ENCODE data around the gene SLIT1.

Gene SLIT1

DNA sequence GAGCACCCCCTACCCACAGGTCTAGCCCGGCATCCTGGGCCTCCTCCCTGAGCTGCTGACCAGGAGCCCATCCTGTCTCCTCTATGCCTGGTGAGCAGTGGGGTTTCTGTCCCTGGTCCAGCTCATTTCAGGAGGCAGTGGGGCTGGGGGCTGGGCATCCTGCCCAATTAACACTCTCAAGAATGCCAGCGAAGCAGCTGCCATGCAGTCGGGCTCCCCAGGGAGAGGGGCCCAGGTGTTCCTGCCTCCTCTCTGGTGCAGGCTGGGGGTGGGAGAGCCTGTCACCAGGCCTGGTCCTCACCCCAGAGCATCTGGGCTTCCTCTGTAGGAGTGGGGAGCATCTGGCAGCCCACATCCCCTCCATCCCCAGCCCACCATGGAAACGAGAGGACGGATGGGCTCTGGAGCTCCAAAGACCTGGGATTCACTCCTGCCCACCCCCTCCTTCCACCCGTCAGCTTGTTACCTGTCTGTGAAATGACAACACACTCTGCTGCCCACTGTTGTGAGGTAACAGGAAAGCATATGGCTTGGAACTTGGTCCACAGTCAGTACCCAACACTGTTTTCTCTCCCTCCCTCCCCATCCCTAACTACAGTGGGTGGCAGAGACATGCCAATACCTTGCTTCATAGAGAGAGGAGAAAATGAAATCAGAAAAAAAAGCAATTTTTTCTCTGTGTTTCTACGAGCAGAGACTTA lies 69.1 kb downstream of the SLIT1 start:
- DNase-seq (ENCODE audit: low spot score) (no peak), FAIRE-seq (no peak)

DNA sequence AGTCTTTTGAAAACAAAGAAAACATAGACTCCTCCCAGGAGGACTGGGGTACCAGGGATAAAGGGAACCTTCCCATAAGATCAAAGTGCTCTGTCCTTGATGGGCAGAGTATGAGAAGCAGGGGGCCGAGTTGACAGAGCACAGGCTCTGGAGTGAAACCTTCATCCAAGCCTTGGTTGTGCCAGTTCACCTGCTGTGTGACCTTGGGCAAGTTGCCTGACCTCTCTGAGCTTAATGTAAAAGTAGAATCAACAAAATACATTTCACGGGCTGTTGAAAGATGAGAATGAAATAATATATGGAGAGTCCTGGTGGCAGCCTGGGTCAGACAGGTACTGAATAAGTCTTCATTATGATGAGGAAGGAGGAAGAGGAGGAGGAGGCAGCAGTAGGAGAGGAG lies 69.9 kb downstream of the SLIT1 start:
- no peak for DNase-seq (ENCODE audit: low spot score)
- FAIRE-seq = no peak

DNA sequence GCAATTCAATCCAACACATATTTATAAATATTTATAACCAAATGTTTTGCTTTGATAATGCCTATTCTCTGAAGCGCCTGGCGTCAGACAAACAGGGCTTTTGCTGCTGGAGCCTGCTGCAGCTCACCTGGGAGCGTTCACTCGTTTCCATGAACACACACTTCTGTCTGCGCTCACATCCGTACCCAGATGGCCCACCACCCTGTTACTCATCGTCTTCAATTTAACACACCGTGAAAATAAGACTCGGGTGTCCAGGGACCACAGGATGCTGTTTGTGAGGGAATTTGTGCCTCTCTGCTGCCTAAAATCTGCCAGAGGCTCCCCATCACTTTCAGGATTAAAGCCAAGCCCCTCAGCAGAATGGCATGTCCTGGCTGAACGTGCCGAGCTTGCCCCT lies 74.1 kb downstream of the SLIT1 start:
- no peak for FAIRE-seq

DNA sequence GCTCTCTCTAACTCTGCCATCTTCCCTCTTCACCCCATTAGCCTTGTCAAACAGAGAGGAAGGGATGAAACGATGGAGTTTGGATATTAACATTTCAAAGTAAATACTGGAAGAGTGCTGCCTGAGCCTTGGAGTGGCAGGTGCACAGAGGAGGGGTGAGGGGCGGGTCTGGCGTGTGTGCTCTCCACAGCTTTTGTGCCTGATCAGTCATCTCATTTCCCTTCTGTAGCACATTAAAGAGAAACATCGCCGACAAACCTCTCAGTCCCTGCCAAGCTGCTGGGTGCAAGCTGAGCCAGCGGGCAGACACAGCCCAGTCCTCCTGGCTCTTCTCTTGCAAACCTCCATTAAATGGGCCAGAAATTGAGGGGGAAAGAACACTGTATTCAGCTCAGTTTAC lies 76.2 kb downstream of the SLIT1 start:
- DNase-seq (ENCODE audit: low spot score) (no peak), FAIRE-seq (no peak)

More for the DNA sequence above, 74.1 kb downstream of the SLIT1 start:
- no peak for DNase-seq (ENCODE audit: low spot score)

DNA sequence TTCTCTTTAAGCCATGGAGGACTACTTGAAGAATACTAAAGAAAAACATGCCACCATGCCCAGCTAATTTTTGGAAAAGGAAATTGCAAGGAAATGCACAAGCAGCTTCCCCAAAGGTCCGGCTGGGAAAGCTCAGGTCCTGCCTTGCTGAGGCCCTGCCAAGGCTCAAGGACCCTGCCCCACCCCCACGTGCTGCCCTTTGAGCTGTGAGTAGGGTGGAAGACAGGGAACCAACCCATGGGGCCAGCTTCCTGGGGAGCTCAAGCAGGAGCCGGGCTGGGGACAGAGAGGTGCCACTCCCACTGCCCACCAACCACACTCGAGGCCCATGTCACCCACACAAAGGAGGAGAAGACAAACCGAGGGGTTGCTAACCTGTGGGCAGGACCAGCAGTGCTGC lies 78.2 kb downstream of the SLIT1 start:
- FAIRE-seq (no peak), DNase-seq (ENCODE audit: low spot score) (no peak)

DNA sequence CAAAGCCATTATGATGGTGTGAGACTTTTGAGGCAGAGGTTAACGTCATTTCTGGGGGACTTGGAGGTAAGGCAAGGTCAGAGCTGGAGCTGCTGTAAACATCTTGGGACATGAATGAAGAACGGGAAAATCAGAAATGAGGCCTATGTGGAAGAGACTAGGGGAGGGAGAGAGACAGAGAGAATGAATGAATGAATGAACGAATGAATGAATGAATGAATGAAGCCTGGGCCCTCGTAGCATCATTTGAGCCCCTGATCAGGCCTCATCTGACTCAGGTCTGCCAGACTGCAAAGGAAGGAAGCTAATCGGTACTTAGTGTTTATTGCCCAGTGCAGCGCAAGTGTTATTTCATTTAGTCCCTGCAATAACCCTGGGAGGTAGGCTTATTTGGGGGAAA lies 79.6 kb downstream of the SLIT1 start:
- FAIRE-seq = no peak
- DNase-seq (ENCODE audit: low spot score) = no peak

DNA sequence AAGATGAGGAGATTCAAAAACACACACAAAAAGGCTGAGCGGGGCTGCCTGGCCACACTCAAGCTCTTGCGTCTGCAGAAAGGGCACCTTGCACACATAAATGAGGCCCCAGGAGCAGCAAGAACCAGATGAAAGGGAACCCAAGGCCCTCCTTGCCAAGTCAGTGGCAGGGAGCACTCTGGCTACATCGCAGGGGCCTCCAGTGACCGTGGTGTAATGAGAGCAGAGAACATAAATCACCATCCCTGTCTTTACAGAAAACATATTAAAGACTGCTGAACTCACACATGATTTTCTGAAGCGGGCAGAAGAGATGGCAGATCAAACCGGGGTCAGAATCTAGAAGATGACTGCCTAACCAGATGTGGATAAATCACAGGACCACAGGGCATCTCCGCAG lies 80.5 kb downstream of the SLIT1 start:
- DNase-seq (ENCODE audit: low spot score) = no peak
- FAIRE-seq = no peak

DNA sequence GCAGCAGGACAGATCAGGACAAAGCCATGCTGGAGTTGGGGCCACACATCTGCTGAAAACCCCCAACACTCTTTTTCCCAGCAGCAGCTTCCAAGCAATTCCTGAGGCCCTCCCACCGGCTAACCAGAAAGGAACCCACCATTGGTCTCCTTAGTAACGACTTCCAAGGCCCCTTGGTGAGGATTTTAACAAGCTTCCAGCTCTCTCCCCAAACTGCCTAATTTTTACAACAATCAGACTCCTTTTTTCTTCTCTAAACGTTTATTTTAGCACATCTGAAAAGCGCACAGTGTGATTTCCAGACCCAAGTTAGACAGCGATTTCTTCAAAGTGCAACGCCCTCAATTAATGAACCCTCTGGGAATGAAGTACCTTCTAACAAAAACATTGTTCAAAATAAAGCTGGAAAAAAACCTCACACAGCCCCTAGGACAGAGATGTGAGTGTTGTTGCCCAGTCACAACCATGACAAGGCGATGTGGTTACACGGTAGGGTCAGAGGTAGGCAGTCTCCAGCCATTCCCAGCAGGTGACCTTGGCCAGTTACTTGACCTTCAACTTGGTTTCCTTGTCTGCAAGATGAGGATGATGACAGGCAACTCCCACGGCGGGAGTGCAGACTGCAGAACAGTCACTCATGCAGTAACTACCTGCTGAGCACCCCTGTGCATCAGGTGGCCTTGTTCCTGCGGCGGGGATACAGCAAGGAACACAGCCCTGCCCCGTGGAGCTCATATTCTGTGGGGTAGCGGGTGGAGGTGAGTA lies 82.3 kb downstream of the SLIT1 start:
- no peak for DNase-seq (ENCODE audit: low spot score)
- FAIRE-seq = no peak

DNA sequence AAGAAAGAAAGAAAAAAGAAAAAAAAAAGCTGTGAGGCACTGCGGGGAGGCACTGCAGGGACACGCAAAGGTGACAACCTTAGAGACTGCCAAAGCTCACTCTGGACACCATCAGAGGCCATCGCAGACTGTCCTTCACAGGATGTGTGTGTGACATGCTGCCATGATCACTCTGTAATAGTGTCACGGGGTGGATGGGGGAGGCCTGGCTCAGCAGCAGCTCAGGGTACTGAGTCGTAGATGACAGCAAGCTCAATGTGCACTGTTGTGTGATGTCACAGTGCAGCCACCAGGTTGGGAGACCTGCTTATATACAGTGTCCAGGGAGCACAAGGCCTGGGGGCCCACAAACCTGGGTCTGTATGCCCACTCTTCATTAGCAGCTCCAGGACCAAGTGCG lies 83.3 kb downstream of the SLIT1 start:
- DNase-seq (ENCODE audit: low spot score) = no peak
- no peak for FAIRE-seq

DNA sequence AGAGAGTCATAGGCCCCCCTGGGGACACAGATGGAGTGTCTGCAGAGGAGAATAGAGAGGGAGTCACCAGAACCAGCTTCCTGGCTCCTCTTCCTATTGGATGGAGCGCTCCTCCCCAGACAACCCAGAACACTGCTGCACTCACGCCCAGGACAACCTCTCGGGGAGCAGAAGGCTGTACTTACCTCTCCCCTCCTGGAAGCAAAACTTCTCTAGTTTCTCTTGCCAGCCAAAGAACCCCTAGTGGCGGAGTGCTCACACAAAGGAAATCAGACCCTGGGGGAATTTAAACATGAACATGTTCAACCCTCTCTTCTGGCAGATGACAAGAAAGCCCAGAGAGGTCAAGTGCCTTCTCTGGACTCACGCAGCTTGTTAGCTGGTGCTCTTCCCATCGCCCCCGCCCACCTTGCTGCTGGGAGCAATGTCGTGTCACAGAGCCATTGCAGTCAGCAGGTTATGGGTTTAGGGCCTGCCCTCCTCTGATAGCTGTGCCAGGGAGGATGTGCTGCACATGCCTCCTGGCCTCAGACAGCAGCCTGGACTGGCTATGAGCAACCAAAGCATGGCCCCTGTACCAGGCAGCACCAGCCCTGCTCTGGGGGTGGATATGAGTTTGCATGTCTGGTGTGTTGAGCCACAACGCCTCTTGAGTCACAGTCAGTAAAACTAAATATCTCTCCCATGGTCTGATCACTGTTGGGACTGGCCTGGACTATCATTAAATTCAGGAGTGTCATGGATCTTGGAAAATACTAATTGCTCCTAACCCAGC lies 84.4 kb downstream of the SLIT1 start:
- no peak for FAIRE-seq
- DNase-seq (ENCODE audit: low spot score) = no peak

DNA sequence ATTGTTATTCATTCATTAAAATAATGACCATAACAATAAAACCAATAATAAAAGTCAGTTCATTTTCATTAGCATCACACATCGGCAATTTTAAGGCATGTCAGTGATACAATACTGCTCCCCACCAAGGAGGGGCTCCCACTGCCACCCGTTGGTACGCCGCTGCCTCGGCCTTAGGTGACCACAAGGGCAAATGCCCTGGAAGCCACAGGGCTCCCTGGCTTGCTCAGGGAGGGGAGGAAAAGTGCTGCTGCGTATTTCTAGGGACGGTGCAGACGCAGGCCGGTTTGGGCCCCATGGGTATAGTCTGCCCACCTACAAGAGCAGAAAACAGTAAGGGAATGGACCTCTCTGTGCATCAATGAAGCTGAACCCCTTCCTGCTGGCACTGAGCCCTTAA lies 85.1 kb downstream of the SLIT1 start:
- FAIRE-seq = no peak
- no peak for DNase-seq (ENCODE audit: low spot score)

DNA sequence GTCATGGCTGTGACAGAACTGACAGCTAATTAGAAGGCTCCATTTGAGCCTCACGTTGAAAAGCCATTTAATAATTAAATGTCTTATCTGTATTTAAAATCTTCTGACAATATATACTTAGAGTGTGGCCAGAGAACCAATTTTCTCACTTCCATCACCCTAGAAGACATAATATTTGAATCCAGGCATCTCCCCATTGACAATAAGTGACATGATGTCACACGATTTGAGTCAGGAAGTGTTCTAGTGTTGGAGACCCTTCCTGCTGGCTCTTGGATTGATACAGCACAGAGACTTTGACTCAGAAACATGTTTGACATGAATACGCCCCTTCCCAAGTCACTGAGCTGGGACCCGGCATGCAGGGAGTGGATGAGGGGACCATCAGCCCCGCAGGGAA lies 85.9 kb downstream of the SLIT1 start:
- FAIRE-seq = no peak

DNA sequence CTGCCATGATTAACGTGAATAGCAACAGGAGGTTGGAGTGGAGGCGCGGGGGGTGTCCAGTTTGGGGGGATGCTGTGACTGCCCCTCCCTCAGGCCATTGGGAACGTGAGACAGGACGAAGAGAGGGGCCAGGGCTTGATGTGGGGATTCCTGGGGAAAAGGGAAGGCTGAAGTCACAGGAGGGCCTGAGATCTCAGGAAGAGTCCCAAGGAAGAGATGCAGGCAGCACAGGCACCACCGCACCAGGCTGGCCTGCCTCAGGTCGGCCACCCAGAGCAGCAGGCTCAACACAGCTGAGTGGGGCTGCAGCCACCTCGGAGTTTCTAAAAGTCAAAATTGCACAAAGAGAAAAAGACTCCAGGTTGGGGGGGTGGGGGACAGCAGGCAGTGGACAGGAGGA lies 86.7 kb downstream of the SLIT1 start:
- no peak for DNase-seq (ENCODE audit: low spot score)
- no peak for FAIRE-seq

More for the DNA sequence above, 85.9 kb downstream of the SLIT1 start:
- no peak for DNase-seq (ENCODE audit: low spot score)

DNA sequence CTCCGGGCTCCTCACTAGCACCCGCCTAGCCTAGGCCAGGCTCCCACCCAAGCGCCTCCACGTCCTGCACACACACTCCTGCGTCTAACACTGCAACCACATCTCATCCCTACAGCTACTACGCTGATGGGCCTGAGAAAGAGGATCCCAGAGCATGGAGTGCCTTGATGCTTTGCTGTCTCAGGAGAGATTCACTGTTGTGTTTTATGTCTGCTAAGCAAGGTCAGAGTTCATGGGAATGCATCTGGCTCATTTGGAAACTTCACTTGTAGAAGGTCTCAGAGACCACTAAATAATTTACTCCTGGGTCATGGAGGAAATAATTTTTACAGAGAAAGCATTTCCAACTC lies 88.7 kb downstream of the SLIT1 start:
- DNase-seq (ENCODE audit: low spot score) (no peak), FAIRE-seq (no peak)

DNA sequence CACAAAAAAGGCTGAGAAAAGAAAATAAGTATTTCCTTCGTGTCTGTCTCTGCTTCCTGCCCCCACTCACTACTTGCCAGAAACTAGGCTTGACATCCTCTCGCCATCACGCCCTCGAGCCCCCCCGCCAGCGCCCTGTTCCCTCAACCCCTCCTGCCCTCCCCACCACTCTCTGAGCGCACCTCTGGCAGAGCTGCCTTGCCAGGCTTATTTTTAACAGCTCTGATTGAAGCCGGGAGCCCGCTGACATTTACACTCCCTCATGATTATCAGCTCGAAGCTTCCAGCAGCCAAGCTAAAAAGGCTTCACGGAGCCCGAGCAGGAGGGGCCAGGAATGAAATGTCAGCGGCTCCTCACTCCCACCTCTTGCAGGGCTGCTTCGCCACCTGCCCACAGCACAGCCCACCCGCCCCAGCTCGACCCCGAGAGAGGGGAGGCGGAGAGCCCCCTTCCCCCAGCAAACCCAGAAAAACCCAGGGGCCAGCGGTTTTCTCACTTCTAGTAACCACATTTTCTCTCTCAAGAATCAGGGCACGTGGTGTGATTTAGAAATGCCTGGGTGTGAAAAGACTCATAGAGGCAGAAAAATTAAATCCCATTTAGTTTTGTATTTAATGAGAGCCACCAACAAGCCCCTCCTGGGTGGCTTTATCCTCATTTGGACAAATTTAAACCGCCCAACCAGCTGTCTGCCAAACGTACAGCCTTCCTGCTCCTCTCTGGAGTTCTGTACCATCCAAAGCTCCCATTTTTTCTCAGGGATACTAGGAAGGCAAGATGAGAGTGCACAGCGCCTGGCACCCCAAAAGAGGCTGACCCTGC lies 89.3 kb downstream of the SLIT1 start:
- FAIRE-seq = no peak
- DNase-seq (ENCODE audit: low spot score) = no peak

DNA sequence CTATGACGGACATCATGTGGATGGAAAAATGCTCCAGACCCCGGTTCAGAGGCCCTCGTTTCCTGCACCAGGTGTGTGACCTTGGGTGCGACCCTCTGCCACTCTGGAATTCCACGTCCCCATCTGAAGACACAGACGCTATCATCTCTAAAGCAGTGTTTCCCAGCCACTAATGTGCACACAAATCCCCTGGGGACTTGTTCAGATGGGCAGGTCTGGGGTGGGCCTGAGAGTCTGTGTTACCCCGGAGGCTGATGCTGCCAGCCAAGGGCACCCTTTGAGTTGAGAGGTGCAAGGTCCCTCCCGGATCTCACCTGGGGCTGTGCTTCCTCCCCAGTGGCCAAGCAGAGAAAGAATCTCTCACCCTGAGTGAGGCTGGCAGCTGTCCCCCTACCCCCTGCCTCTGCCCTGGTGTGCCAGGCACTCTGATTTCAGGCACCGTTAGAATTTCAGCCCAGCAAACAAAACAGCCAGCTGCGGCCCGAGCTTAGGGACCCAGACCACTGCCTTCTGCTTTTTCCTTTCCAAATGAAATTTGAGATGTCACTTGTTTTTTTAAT lies 90.0 kb downstream of the SLIT1 start:
- no peak for DNase-seq (ENCODE audit: low spot score)
- FAIRE-seq = no peak

DNA sequence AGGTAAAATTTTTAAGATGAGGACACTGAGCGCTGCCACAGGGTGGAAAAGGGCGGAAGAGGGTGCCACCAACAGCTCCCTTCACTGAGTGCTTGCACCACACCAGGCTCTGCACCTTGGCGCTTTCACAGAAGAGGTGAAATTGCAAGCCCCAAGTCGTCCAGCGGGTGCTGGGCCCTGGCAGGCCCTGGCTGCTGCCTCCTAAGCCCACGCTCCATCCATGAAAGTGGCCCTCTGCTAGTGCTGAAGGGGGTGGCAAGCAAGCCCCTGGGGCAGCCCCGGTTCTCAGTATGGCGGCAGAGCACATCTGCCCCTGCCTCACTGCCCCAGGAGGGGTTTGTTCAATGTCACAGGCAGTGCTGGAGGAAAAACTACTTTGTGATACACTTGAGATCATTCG lies 95.1 kb downstream of the SLIT1 start:
- DNase-seq (ENCODE audit: low spot score) (no peak), FAIRE-seq (no peak)

DNA sequence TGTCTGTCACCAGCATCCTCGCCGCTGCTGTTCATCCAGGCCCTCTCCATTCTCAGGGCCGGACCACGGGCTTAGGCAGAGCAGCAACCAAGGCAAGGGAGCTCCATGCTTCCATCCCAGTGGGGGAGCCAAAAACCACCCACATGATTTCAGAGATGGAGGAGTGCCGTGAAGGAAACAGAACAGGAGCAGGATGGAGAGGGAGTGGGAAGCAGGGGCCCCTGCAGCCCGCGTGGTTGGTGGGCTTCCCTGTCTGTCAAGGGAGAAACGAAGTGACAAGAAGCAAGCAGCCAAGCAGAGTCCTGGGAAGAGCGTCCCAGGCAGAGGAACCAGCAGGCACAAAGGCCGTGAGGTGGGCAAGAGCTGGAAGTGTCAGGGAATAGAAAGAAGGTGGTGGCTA lies 95.7 kb downstream of the SLIT1 start:
- FAIRE-seq (no peak), DNase-seq (ENCODE audit: low spot score) (no peak)

DNA sequence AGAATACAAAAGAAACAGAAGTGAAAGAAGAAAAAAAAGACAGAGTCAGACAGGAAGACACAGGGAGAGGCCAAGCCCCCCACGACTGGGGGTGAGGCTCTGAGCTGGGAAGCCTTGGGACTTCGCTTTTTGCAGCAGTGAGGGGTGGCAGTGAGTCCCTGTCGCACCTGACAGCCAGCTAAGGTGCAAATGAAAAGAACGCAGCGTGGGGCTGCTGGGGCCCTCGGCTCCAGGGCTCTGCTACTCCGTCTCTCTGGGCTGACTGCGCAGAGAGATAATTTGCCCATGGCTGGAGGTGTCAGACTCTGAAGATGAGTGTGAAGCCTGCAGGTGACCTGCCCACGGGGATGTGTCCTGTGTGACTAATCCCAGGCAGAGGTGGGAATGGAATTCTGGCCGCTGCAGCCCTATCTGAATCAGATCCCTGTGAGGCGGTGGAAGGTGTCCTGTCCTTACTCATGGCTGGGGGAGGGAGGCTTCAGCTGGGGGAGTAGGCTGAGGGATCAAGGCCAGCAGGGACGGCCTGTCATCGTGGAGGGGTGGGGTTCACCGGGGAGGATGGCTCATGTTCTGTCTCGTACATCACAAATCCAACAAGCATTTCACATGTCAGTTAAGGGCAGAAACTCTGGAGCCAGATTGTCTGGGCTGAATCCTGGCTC lies 96.4 kb downstream of the SLIT1 start:
- FAIRE-seq (no peak), DNase-seq (ENCODE audit: low spot score) (no peak)

DNA sequence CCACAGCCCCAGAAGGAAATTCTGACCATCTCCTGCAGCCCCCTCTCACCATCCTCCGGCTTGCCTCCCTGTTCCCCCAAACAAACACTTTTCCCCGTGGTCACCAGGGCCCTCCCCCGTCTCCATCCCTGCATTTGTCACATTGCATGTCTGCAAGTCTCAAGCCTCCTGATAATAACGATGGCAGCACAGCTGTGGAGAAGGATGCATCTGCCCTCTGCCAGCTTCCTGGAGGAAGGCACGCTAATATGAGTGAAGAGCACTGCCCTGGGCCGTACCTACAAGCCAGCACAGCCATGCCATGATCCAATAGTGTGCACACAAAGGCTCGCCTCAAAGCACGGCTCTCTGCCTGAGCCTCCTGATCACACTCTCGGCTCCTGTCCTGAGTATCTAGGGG lies 98.5 kb downstream of the SLIT1 start:
- FAIRE-seq (no peak), DNase-seq (ENCODE audit: low spot score) (no peak)

DNA sequence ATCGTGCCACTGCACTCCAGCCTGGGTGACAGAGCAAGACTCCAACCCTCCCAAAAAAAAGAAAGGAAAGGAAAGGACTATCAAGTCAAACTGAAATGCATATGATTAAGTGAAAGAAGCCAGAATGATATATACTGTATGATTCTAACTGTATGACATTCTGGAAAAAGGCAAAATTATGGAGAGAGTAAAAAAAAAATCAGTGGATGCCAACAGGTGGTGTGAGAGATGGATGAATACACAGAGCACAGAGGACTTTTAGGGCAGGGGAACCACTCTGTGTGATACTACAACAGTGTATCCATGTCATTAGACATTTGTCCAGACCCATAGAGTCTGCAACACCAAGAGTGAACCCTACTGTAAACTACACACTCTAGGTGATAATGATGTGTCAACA lies 99.2 kb downstream of the SLIT1 start:
- FAIRE-seq (no peak), DNase-seq (ENCODE audit: low spot score) (no peak)

All from RCC 7860 (cell line).